DND-41 (cell line): Measurements from ENCODE around the gene CLEC20A.

Experiments used
- EZH2 ChIP-seq: IDR thresholded peaks from 3 replicates; pipeline ENCODE4 v1.6.1; 2012; ENCODE audit warnings: borderline replicate concordance, low read depth, mild to moderate bottlenecking, moderate library complexity, low read length, inconsistent platforms; ENCODE audit not compliant: severe bottlenecking
- TF ChIP-seq, protein P1 (sequence below): IDR thresholded peaks from 2 replicates; pipeline ENCODE4 v1.5.1; 2012; ENCODE audit warnings: borderline replicate concordance, low read length, moderate library complexity, mild to moderate bottlenecking; ENCODE audit not compliant: poor library complexity, severe bottlenecking; ENCODE audit errors: extremely low read depth

GRCh38 chr1:178501705-178502329, 5.1 kb upstream of the CLEC20A start:
- TF ChIP-seq, protein P1, sequence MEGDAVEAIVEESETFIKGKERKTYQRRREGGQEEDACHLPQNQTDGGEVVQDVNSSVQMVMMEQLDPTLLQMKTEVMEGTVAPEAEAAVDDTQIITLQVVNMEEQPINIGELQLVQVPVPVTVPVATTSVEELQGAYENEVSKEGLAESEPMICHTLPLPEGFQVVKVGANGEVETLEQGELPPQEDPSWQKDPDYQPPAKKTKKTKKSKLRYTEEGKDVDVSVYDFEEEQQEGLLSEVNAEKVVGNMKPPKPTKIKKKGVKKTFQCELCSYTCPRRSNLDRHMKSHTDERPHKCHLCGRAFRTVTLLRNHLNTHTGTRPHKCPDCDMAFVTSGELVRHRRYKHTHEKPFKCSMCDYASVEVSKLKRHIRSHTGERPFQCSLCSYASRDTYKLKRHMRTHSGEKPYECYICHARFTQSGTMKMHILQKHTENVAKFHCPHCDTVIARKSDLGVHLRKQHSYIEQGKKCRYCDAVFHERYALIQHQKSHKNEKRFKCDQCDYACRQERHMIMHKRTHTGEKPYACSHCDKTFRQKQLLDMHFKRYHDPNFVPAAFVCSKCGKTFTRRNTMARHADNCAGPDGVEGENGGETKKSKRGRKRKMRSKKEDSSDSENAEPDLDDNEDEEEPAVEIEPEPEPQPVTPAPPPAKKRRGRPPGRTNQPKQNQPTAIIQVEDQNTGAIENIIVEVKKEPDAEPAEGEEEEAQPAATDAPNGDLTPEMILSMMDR, result peak; percentile 86
- TF ChIP-seq EZH2, result no peak
